Myocyte (in vitro differentiated cells): ENCODE measurements around the gene NACC2. TPM values are rescaled to one million over a fixed set of nuclear protein-coding genes. Genes with fewer than 3 reads are reported as not detected.
A peak's percentile ranks its signal among the peaks of the same experiment; 100 is the strongest.

Source experiments
- DNase-seq: peaks from one replicate; pipeline ENCODE4 v3.0.0-alpha.2; 2012; ENCODE audit warnings: low read depth
- total RNA-seq: library from RNA; depleted of rRNA; stranded (reverse); fragments of >200 nt; gene quantifications from 2 replicates; pipeline ENCODE4 v1.2.3, GENCODE V29; 2014

Gene NACC2
- total RNA-seq, 1 donor from 2014 or later = 22.8 TPM

- no peak for DNase-seq
Observed at GRCh38 chr9:136025481-136025880, 69.6 kb downstream of the NACC2 start.

DNA sequence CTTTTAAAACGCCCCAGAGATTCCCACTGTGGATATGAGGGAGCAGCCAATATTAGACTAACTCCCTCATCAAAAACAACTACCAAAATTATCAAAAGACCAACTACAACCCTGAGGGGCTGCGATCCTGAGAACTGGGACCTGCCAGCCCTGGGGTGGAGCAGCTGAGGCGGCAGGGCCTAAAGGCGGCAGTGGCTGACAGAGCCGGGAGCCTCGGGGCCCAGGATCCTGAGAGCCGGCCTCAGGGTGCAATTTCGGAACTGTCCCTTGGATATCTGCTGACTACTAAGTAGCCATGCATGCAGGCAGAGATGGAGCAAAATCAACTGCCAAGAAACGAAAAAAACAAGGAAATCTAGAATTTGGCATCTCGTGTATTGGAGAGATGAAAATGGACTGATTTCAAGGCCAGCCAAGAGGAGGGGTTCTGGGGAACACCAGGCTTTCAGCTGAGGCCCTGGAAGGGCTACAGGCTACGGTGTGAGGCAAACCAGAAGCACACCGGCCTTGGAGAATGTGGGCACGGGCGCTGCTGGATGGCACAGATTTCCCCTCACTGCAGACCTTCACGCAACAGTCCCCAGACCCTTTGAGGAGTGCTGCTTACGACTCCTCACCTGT, 70.3 kb downstream of the NACC2 start:
- no peak for DNase-seq

DNA sequence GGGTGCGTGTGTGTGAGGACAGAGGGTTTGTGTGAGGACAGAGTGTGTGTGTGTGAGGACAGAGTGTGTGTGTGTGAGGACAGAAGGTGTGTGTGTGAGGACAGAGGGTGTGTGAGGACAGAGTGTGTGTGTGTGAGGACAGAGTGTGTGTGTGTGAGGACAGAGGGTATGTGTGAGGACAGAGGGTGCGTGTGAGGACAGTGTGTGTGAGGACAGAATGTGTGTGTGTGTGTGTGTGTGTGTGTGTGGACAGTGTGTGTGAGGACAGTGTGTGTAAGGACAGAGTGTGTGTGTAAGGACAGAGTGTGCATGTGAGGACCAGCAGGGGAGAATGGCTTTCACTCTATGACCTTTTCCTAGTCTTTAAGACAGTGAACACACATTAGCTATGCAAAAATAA, 70.8 kb downstream of the NACC2 start:
- no peak for DNase-seq

- peak; percentile 31 for DNase-seq
Observed at GRCh38 chr9:136023410-136024225, 71.5 kb downstream of the NACC2 start.

DNA sequence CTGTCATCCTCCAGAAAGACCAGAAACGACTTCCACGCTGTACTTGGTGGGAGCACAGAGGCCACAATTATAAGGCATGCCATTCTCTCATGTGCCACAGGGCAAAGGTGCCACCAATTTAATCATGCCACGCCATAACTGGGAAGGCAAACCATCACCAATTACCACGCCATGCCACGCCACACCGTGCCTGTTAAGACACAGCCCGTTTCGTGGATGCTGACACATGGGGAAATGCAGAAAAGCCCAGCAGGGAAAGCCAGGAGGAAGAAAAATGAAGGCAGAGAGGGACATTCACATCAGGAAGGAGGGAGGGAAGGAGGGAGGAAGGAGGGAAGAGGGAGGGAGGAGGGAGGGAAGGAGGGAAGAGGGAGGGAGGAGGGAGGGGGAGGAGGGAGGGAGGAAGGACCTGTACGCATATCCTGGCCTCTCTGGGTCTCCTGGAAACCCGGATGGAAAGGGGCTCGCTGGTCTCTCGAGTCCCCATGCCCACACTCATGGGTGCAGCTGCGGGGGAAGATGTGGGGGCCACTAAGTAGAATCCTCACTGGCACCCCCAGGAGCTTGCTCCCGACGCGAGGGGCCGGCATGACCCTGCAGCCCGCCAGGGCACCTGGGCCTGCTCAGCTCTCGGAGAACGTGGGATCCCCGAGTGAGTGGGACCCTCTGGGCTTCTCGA, 72.2 kb downstream of the NACC2 start:
- no peak for DNase-seq

- no peak for DNase-seq
Observed at GRCh38 chr9:136021872-136022681, 73.0 kb downstream of the NACC2 start.

GRCh38 chr9:136021171-136021871, 73.8 kb downstream of the NACC2 start:
- DNase-seq = no peak

DNA sequence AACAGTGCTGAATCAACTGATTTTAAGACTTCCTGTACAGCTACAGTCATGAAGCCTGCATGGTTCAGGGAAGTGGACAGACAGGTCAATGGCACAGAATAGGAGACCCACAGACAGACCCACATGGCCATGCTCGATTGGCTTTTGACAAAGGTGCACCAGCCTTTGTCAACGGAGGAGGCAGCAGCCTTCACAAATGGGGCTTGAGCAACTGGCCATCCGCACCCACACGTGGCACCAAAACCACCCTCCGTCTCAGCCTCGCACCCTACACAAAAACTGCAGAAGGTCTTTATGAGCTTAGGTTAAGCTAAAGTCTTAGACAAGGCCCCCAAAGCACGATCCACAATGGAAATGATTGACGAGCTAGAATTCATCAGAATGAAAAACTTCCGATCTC, 74.4 kb downstream of the NACC2 start:
- DNase-seq = no peak

DNA sequence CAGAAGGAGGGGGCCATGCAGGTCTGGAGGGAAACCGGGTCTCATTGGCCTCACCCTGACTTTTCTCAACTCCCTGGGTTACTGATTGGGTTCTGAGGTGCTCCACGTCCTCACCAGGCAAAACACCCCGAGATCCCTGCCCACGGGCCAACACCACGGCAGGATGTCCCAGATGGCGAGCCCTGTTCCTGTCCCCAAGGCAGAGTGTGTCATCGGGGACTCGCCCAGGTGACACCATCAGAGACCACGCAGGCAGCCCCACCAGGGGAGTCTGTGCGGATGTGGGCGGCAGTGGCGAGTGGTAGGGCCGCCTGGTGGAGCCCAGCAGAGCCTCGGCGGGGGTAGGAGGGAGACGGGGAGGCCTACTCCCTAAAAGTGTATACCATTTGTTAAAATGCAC, 74.9 kb downstream of the NACC2 start:
- DNase-seq = no peak

DNA sequence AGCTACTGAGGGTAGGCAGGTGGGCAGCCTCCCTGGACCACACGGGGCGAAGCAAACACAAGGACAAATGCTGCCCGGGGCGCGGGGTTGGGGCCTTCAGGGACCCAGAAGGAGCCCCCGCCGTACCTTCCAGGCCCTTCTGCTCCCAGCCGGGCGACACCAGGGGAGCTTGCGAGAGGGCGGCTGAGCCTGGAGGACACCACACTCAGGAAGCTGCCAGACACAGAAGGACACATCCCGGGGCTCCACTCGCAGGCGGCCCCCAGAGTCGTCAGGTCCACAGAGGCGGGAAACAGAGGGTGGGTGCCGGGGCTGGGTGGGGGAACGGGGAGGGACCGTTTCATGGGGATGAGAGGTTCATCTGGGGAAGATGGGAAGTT, 75.4 kb downstream of the NACC2 start:
- DNase-seq = no peak

DNA sequence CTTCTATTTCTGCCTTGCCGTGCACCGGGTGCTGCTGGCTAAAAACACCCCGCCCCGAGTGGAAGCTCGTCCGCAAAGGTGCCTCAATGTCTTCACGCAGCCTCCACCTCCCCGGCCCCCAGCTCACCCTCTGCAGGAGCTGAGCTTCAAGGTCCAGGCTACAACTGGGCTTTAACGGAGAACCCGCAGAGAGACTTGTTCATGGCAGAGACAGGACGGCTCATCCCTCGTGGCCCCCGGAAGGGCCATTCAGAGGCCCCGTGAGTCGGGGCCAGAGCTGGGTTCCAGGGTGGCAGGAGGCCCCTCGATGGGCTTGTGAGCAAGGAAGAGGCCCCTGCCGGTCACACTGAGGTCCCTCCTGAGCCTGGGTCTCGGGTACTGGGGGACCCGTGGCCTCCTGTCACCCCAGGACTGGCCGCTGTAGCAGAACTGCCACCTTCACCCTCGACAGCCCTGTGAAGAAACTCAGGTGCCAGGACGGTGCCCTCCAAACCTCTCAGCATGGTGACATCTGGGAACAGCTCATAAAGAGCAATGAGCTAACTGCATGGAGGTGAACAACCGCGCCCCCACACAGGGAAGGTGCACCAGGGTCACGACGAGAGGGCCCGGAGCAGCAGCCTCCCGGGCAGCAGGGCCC, 75.9 kb downstream of the NACC2 start:
- no peak for DNase-seq

GRCh38 chr9:136018257-136019031, 76.6 kb downstream of the NACC2 start:
- no peak for DNase-seq

DNA sequence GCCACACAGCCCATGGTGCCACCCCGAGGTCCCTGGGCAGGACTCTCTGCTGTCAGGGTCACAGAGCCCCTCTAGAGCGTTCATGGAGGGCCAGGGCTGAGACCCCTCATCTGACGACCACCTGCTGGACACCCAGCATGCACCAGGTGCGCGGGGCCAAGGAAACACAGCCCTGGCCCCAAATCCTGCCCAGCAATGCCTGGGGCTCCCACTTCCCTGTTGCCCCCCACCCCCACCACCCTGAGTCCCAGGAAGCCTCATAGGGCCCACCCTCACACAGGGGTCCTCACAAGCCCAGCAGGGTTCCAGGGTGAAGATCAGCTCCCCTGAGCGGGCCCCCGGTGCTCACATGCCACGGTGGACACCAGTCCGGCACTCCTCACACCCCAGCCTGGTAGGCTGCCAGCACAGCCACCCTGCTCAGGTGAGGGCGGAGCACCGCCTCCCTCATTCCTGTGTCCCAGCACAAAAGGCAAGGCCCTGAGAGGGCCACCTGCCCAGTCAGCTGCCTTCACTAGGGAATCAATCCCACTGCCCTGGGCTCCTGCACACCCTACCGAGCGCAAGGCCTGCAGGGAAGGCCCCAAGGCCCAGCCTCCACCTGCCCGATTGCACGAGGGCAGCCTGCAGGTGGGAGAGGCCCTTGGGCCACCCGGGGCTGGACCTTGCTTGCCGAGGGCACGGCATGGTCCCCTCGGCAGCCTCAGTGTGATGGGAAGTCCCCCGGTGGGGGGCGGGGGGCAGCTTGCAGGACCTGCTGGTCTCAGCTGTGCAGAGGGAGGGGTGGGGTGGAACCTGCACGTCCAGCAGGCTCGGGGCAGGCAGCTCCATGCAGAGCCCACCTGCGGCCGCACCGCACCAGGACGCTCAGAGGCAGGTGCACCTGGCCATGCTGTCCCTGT, 77.5 kb downstream of the NACC2 start:
- DNase-seq = no peak

DNA sequence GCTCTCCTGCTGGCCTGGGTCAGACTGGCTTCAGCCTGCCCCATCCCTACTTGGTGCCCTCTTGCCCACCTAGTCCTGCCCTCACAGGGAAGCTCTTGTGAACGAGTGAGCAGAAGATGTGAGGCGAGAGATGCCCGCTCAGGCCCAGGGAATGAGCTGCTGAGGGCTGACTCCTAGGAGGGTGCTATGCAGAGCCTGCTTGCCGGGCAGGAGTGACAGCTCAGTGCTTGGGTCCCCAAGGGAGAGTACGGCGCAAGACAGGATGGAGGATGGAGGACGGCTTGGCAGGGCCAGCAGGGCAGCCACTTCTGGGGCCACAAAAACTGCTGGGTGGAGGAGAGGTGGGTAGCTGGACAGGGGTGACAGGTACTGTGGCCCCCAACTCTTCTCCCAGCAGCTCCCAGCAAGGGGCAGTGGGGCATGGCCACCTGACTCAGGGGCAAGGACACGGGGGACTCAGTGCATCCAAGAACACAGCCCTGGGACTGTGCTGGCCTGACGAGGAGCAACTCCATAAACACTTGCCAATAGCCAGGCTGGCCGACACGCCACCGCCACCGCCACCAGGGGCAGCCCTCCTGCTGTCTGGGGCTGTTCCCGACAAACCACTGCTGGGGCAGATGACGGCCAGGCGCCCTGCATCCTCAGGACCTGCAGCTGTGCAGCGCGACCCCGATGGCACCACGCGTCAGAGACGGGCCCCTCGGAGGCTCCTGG, 78.4 kb downstream of the NACC2 start:
- DNase-seq = no peak

- DNase-seq = no peak
Observed at GRCh38 chr9:136015656-136016571, 79.2 kb downstream of the NACC2 start.

DNA sequence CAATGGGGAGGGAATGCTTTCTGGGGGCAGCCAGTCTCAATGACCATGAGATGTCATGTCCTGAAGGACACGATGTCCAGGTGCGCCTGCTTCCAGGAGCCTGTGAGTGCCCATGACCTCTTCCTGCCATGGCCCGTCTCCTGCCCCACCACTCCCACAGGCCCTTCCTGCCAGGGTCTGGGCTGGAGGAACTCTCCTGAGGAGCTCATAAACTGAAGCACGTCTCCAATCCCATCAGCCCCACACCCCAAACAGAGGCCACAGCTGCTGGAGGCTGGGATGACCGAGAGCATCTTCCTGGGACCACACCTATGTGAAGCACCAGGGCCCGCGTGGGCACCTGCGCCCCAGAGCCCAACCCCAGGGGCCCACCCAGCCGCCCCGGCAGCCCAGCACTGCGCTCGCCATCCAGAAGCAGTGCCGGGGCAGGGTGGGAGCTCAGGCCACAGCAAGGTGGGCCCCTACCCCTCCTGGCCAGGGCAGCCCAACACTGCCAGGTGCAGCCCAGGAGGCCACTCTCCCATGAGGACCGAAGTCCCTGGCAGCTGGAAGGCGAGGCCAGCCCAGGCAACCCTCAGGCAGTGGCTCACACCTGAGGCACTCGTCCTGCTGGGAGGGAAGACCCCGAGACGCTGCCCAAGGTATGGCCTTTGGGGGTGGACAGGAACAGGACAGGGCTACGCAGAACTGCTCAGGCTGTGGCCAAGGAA, 80.0 kb downstream of the NACC2 start:
- no peak for DNase-seq
